ENCODE measurements around the gene CTNNA1. TPM values are rescaled to one million over a fixed set of nuclear protein-coding genes. Genes with fewer than 3 reads are reported as not detected.

Gene CTNNA1
- total and polyA plus RNA-seq, 12 donors: 111 to 521 (median 347) TPM

- Histone ChIP-seq H3K36me3 (replicated peaks in 1 of 2) (no peaks in the 10 kb centered on the region), H3K9me3 (replicated peaks in 1 of 3) (no peaks in the 10 kb centered on the region), H3K4me1 (replicated peaks in 1 of 2) (no peaks in the 10 kb centered on the region), H3K4me3 (no peak overlapping the region), H3K27ac (no peak overlapping the region), H3K27me3 (no peaks in the 10 kb centered on the region)
- no peak for DNase-seq
- 92 to 94% (median 93%) methylated on average over 2 of the region's 2 CpGs for WGBS, 4 donors
- intact Hi-C loops (cut with DNase I): no loop called here
- TF ChIP-seq, protein P1, sequence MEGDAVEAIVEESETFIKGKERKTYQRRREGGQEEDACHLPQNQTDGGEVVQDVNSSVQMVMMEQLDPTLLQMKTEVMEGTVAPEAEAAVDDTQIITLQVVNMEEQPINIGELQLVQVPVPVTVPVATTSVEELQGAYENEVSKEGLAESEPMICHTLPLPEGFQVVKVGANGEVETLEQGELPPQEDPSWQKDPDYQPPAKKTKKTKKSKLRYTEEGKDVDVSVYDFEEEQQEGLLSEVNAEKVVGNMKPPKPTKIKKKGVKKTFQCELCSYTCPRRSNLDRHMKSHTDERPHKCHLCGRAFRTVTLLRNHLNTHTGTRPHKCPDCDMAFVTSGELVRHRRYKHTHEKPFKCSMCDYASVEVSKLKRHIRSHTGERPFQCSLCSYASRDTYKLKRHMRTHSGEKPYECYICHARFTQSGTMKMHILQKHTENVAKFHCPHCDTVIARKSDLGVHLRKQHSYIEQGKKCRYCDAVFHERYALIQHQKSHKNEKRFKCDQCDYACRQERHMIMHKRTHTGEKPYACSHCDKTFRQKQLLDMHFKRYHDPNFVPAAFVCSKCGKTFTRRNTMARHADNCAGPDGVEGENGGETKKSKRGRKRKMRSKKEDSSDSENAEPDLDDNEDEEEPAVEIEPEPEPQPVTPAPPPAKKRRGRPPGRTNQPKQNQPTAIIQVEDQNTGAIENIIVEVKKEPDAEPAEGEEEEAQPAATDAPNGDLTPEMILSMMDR (IDR thresholded peaks at IDR 0.05): no peak
- TF ChIP-seq POLR2A (IDR thresholded peaks at IDR 0.05): no peak
These were observed 20.8 kb upstream of the CTNNA1 start for GRCh38 chr5:138732466-138732865.

DNA sequence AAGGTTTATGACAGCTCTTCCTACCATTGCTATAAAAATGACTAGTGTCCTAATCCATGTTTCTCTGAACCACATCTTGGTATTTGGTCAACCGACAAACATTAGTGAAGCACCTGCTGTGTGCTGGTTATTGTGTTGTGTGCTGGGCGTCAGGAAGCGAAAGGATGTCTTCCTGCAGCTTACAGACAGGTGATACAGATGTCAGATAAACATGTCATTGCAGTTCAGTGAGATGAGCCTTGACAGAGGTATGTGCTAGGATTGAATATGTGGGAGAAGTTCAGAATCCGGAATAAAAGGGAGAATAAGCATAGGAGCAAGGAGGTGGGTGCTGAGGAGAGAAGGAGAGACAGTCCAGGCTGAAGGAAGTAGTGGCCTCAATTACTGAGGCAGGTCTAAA is 20.3 kb upstream of the CTNNA1 start:
- DNase-seq: no peak
- H3K27me3 ChIP-seq: no peaks in the 10 kb centered on the region
- H3K4me1 ChIP-seq (replicated peaks in 1 of 2): no peaks in the 10 kb centered on the region
- H3K27ac ChIP-seq: no peak overlapping the region
- no peaks in the 10 kb centered on the region for H3K36me3 ChIP-seq (replicated peaks in 1 of 2)
- intact Hi-C loops (cut with DNase I): no loop called here
- no peak overlapping the region for H3K4me3 ChIP-seq
- no peaks in the 10 kb centered on the region for H3K9me3 ChIP-seq (replicated peaks in 1 of 3)
- 84 to 95% (median 91%) methylated on average over 4 of the region's 4 CpGs for WGBS, 4 donors
- TF ChIP-seq POLR2A (IDR thresholded peaks at IDR 0.05): no peak
- TF ChIP-seq, protein P1 (IDR thresholded peaks at IDR 0.05): no peak

DNA sequence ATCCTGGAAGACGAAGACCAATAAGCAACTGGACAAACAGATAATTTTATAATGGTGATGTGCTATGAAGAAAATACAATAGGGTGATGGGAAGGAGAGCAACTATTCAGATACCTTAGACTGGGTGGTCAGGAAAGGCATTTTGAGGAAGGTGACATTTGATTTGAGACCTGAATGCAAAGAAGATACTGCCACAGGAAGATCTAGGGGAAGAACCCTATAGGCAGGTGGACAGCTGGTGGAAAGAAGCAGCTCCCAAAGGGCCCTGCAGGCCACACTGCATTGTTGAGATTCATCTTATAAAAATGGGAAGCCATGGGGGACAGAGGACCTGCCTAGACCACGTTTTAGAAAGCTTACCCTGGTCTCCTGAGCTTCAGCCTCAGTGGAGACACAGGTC is 19.7 kb upstream of the CTNNA1 start:
- Histone ChIP-seq H3K36me3 (replicated peaks in 1 of 2) (no peaks in the 10 kb centered on the region), H3K27me3 (no peaks in the 10 kb centered on the region), H3K9me3 (replicated peaks in 1 of 3) (no peaks in the 10 kb centered on the region), H3K4me1 (replicated peaks in 1 of 2) (no peaks in the 10 kb centered on the region), H3K4me3 (no peak overlapping the region), H3K27ac (no peak overlapping the region)
- TF ChIP-seq POLR2A (IDR thresholded peaks at IDR 0.05): no peak
- TF ChIP-seq, protein P1 (IDR thresholded peaks at IDR 0.05): no peak
- no peak for DNase-seq
- 76 to 86% (median 78%) methylated on average over 2 of the region's 2 CpGs for WGBS, 4 donors
- intact Hi-C loops (cut with DNase I): no loop called here

GRCh38 chr5:138736293-138736692 is 16.9 kb upstream of the CTNNA1 start:
- Histone ChIP-seq H3K4me1 (replicated peaks in 1 of 2) (no peaks in the 10 kb centered on the region), H3K9me3 (replicated peaks in 1 of 3) (no peaks in the 10 kb centered on the region), H3K36me3 (replicated peaks in 1 of 2) (no peaks in the 10 kb centered on the region), H3K4me3 (no peak overlapping the region), H3K27ac (no peak overlapping the region), H3K27me3 (no peaks in the 10 kb centered on the region)
- no peak for DNase-seq
- intact Hi-C loops (cut with DNase I): no loop called here
- 91 to 96% (median 93%) methylated on average over 5 of the region's 5 CpGs for WGBS, 4 donors
- no peak for TF ChIP-seq POLR2A (IDR thresholded peaks at IDR 0.05)
- TF ChIP-seq, protein P1 (IDR thresholded peaks at IDR 0.05): no peak

Measured in adrenal gland (tissue), 12 donors.